ENCODE results near the gene TMEM140. TPM values are rescaled to one million over a fixed set of nuclear protein-coding genes. Genes with fewer than 3 reads are reported as not detected.

The TMEM140 gene
- total RNA-seq, 4 donors from 2014 or later = 4.8 to 36.3 (median 28.9) TPM

GRCh38 chr7:135205850-135206249 is 58.0 kb downstream of the TMEM140 start:
- in situ Hi-C loops (cut with MboI; ENCODE audit: low pct_ligation_motif_present in 1 of 4, low pct_unique_long_range_greater_than_20kb in 1 of 4, low sequenced_read_pairs in 3 of 4) (no loop called here), intact Hi-C loops (cut with DNase I; ENCODE audit: low total_unique reads) (no loop called here)
- Histone ChIP-seq H3K9me3 (no peaks in the 10 kb centered on the region), H3K4me1 (peaks cover 0 to 10% (median 8%) of the 10 kb centered on the region in 4 donors), H3K27me3 (no peaks in the 10 kb centered on the region), H3K36me3 (peaks cover 0 to 9% (median 1%) of the 10 kb centered on the region in 4 donors), H3K27ac (no peak overlapping the region), H3K4me3 (no peak overlapping the region)
- no peak for TF ChIP-seq EP300 (IDR thresholded peaks at IDR 0.05; ENCODE audit: low read depth)
- TF ChIP-seq POLR2A (IDR thresholded peaks at IDR 0.05) = no peak
- no peak for TF ChIP-seq POLR2AphosphoS5 (IDR thresholded peaks at IDR 0.05)
- TF ChIP-seq CTCF (IDR thresholded peaks at IDR 0.05) = no peak
- WGBS, 2 donors (ENCODE audit: low coverage in 1 of 2) = 97% methylated on average over 8 of the region's 8 CpGs; no CpG with 5 or more reads in 1 of the 2 donors
- DNase-seq = no peak

- Histone ChIP-seq H3K4me1 (peaks cover 0 to 13% (median 8%) of the 10 kb centered on the region in 4 donors), H3K4me3 (no peak overlapping the region), H3K36me3 (peaks cover 0 to 9% (median 1%) of the 10 kb centered on the region in 4 donors), H3K27ac (no peak overlapping the region), H3K9me3 (no peaks in the 10 kb centered on the region), H3K27me3 (no peaks in the 10 kb centered on the region)
- in situ Hi-C loops (cut with MboI; ENCODE audit: low pct_ligation_motif_present in 1 of 4, low pct_unique_long_range_greater_than_20kb in 1 of 4, low sequenced_read_pairs in 3 of 4) (no loop called here), intact Hi-C loops (cut with DNase I; ENCODE audit: low total_unique reads) (no loop called here)
- 74 to 96% methylated on average over 5 to 7 of the region's 7 CpGs for WGBS, 2 donors (ENCODE audit: low coverage in 1 of 2)
- TF ChIP-seq POLR2AphosphoS5 (IDR thresholded peaks at IDR 0.05) (no peak), POLR2A (IDR thresholded peaks at IDR 0.05) (no peak), EP300 (IDR thresholded peaks at IDR 0.05; ENCODE audit: low read depth) (no peak), CTCF (IDR thresholded peaks at IDR 0.05) (no peak)
- DNase-seq = no peak
Observed at GRCh38 chr7:135206941-135207391, 59.1 kb downstream of the TMEM140 start.

GRCh38 chr7:135207406-135208101 is 59.7 kb downstream of the TMEM140 start:
- Histone ChIP-seq H3K4me1 (peaks cover 0 to 15% (median 8%) of the 10 kb centered on the region in 4 donors), H3K36me3 (peaks cover 0 to 9% (median 1%) of the 10 kb centered on the region in 4 donors), H3K9me3 (no peaks in the 10 kb centered on the region), H3K27me3 (no peaks in the 10 kb centered on the region), H3K27ac (no peak overlapping the region), H3K4me3 (no peak overlapping the region)
- 88 to 90% methylated on average over 2 to 8 of the region's 8 CpGs for WGBS, 2 donors (ENCODE audit: low coverage in 1 of 2)
- no peak for DNase-seq
- in situ Hi-C loops (cut with MboI; ENCODE audit: low pct_ligation_motif_present in 1 of 4, low pct_unique_long_range_greater_than_20kb in 1 of 4, low sequenced_read_pairs in 3 of 4) (no loop called here), intact Hi-C loops (cut with DNase I; ENCODE audit: low total_unique reads) (no loop called here)
- no peak for TF ChIP-seq POLR2A (IDR thresholded peaks at IDR 0.05)
- TF ChIP-seq CTCF (IDR thresholded peaks at IDR 0.05) = no peak
- no peak for TF ChIP-seq POLR2AphosphoS5 (IDR thresholded peaks at IDR 0.05)

- DNase-seq = no peak
- TF ChIP-seq CTCF (IDR thresholded peaks at IDR 0.05) = no peak
- no peak for TF ChIP-seq POLR2A (IDR thresholded peaks at IDR 0.05)
- 80 to 100% methylated on average over 1 to 6 of the region's 6 CpGs for WGBS, 2 donors (ENCODE audit: low coverage in 1 of 2)
- in situ Hi-C loops (cut with MboI; ENCODE audit: low pct_ligation_motif_present in 1 of 4, low pct_unique_long_range_greater_than_20kb in 1 of 4, low sequenced_read_pairs in 3 of 4) = no loop called here
- intact Hi-C loops (cut with DNase I; ENCODE audit: low total_unique reads) = no loop called here
- Histone ChIP-seq H3K4me3 (no peak overlapping the region), H3K9me3 (no peaks in the 10 kb centered on the region), H3K36me3 (peaks cover 0 to 9% (median 0%) of the 10 kb centered on the region in 4 donors), H3K27me3 (no peaks in the 10 kb centered on the region), H3K4me1 (peaks cover 0 to 15% (median 8%) of the 10 kb centered on the region in 4 donors), H3K27ac (no peak overlapping the region)
Observed at GRCh38 chr7:135208102-135208793, 60.4 kb downstream of the TMEM140 start.
